GM10266 (cell line): ENCODE results near the gene CMTM5.

ENCODE experiments used
- DNase-seq: peaks from one replicate; pipeline ENCODE4 v3.0.0; 2012; ENCODE audit errors: extremely low spot score
- CTCF ChIP-seq: IDR thresholded peaks from 2 replicates; pipeline ENCODE4 v1.5.1; 2012; ENCODE audit warnings: mild to moderate bottlenecking, low read depth; ENCODE audit not compliant: control insufficient read depth, insufficient read depth; ENCODE audit errors: missing control alignments

The CMTM5 gene

GRCh38 chr14:23401291-23401690 lies 24.4 kb downstream of the CMTM5 start:
- no peak for TF ChIP-seq CTCF
- DNase-seq: no peak

GRCh38 chr14:23402296-23403138 lies 25.7 kb downstream of the CMTM5 start:
- TF ChIP-seq CTCF: no peak

GRCh38 chr14:23403139-23403438 lies 26.2 kb downstream of the CMTM5 start:
- TF ChIP-seq CTCF: no peak
- no peak for DNase-seq

More at GRCh38 chr14:23402296-23403138, 25.7 kb downstream of the CMTM5 start:
- no peak for DNase-seq

GRCh38 chr14:23403908-23404307 lies 27.1 kb downstream of the CMTM5 start:
- DNase-seq: no peak
- TF ChIP-seq CTCF: no peak

GRCh38 chr14:23404331-23404900 lies 27.6 kb downstream of the CMTM5 start:
- no peak for TF ChIP-seq CTCF
- DNase-seq: no peak

- no peak for TF ChIP-seq CTCF
- no peak for DNase-seq
Measured at GRCh38 chr14:23405096-23405495, 28.2 kb downstream of the CMTM5 start.

- no peak for TF ChIP-seq CTCF
- no peak for DNase-seq
Measured at GRCh38 chr14:23405516-23406025, 28.7 kb downstream of the CMTM5 start.
